NCI-H2196 treated with DMSO at 0.1 percent for 48 hours (cell line): ENCODE results near the gene SLC37A1.
"Not testable (repeated sequence)": the region's sequence is repeated elsewhere in the genome, so short reads cannot be mapped to it uniquely, and the experiment has no call there.

ENCODE experiments used
- DNase-seq: peaks from one replicate; lab custom pipeline; 2025; ENCODE audit not compliant: unreplicated experiment; lab: John Stamatoyannopoulos, UW

SLC37A1 gene

GRCh38 chr21:42513151-42513984, at the start of gene SLC37A1:
SLC37A1 (plus strand) TSS chr21:42513852; CDS start chr21:42518455, 4,603 bp downstream.
- no peak for DNase-seq

- no peak for DNase-seq
These were observed 49.7 kb upstream of the SLC37A1 start for GRCh38 chr21:42463861-42464515.

DNA sequence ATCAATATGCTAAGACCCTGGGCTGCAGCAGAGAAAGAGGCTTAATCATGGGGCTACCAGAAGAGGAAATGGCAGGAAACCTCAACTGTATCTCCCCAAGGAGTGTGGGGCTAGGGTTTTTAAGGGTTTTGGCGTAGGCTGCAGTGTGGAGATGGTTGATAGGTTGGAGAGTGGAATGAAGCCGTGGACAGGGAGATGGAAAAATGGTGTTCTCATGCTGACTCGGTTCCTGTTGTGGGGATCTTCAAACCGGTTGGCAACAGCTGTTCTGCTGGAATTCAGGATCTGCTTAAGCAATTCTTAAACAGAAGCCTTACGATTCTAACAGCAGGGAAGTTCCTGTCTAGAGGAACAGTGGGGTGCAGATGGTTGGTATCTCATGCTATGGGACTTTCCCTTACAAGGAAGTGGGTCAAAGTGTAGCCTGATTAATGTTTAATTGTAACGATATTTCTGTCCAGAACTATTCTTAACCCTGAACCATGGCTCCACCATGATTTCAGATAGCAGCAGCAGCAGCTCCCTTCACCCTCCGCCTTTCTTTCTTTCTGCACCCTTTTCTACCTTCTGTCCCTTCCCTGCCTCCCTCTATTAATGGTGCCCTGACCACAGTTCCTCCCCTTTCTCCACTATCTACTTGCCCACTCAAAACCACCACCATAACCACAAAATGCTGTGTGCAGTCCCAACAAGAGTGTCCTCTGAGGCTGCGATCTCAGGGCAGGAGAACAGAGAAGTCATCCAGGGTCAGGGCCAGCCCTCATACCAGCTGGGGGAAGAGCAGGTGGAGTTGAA, 48.4 kb upstream of the SLC37A1 start:
- no peak for DNase-seq

- DNase-seq = no peak
These were observed 47.9 kb upstream of the SLC37A1 start for GRCh38 chr21:42465803-42466127.

- no peak for DNase-seq
These were observed 47.0 kb upstream of the SLC37A1 start for GRCh38 chr21:42466700-42467099.

- no peak for DNase-seq
These were observed 46.3 kb upstream of the SLC37A1 start for GRCh38 chr21:42467140-42467983.

DNA sequence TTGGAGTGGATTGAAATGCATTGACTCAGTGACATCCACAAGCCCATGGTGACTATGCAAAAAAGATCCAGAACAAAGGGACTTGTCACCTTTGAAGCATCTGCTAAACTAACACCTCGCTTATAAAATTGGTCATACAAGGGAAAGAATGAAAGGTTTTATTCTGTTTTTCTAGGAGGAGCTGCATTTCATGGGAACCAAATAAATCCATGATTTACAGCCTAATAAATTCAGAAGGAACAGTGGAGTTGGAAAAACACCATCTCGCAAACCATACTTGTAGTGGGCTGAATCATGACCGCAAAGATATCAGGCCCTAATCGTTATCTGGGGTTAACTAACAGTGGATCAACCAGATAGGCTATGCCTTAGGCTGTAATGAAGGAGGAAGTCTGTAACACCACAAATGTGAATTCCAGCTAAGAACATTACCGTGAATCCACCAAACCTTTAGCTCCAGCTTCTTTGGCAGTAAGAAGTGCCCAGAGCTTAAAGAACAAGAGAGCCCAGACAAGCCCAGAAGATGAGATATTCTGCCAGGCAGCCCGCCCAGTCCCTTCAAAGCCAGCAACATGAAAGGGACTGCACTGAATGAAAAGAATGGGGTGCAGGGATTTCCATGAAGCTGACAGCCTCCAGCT, 45.0 kb upstream of the SLC37A1 start:
- DNase-seq = no peak

GRCh38 chr21:42469272-42469671, 44.4 kb upstream of the SLC37A1 start:
- no peak for DNase-seq

DNA sequence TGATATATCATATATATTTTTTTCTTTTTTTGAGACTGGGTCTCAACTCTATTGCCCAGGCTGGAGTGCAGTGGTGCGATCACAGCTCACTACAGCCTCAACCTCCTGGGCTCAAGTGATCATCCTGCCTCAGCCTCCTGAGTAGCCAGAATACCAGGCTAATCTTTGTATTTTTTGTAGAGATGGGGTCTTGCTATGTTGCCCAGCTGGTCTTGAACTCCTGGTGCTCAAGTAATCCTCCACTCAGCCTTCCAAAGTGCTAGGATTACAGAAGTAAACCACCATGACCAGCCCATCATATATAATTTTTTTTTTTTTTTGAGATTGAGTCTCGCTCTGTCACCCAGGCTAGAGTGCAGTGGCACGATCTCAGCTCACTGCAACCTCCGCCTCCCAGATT, 43.9 kb upstream of the SLC37A1 start:
- DNase-seq = not testable (repeated sequence)

DNA sequence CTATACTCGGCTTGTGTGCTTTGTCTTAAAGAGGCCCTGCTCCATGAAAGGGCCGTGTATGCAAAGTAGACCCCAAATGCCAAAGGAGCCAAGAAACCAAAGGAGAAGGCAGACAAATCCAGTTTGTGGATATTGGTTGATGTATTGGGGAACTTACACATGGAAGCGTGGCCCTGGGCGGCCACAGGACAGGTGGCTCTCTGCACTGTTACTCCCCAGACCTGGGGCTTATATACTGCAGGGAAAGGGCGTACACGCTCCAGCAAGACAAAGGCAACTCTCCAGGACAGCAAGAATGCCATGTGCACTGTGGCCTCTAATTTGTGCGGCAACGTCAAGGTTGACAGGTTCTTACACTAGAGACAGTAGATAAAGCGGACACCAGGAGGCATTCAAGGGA, 42.4 kb upstream of the SLC37A1 start:
- no peak for DNase-seq

- no peak for DNase-seq
These were observed 41.8 kb upstream of the SLC37A1 start for GRCh38 chr21:42471716-42472330.

DNA sequence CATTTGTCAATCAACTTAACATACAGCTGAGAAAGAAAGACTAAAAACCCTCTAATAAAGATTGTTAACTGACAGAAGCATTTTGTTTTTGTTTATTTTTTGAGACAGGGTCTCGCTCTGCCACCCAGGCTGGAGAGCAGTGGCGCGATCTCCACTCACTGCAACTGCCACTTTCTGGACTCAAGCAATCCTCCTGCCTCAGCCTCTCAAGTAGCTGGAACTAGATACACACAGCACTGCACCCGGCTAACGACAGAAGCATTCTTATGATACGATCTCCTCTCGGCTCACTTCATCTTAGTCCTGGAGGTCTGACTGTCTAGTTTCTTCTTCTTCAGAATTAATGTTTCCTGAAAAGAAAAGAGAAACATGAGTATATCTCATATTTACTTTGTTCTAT, 41.1 kb upstream of the SLC37A1 start:
- DNase-seq = no peak

DNA sequence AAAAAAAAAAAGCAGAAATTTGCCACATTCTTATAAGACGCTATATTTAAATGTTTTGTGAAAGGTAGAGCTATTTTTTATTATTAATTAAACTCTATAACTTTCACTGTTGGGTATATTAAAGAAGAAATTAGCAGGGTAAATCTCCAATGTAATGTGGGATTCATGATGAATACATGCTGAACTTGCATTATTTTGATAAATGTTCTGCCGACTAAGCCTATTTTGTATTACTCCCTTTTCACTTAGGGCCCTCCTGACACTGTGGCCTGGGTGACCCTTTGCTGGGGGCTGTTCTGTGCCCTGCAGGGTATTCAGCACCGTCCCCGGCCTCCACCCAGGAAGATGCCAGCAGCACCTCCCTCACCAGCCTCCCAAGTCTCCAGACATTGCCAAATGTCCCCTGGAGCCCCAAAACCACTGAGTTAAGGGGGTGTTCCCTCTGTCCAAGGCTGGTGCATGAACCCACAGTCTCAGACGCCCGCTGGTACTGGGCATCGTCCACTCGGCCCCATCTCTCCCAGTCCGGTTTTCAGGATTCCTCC, 40.1 kb upstream of the SLC37A1 start:
- DNase-seq = no peak

DNA sequence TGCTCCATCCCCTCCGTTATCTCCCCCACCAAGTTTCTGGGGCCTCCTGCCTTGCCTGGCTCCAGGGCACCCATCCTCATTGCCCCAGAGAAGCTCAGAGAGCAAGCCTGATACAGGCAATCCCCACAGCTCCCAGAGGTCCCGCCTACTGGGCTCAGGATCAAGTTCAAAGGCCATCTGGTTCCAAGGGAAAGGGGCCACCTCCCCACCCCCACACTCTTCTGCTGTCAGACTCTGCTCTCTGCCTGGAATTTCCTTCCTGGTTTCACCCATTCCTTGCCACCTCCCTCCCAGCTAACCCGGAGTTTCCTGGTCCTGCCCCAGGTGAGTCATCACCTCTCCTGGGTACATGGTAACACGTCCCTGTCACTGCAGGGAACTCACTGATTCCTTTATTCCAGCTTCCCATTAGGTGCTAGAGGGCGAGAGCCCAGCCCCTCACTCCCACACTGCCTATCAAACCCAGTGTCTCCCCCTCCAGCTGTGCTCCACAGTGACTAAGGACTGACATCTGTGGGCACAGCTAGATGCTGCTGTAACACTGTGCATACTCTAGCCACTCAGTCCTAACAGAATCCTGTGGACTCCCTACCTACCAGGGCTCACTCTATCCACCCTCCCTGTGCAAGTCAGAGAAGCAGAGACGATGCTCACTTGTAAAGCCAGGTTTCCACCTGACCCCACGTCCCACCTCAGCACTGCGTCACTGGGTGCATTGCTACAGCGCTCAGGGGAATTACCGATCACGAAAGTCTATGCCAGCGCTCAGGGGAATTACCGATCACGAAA, 39.4 kb upstream of the SLC37A1 start:
- DNase-seq = peak; percentile 37

DNA sequence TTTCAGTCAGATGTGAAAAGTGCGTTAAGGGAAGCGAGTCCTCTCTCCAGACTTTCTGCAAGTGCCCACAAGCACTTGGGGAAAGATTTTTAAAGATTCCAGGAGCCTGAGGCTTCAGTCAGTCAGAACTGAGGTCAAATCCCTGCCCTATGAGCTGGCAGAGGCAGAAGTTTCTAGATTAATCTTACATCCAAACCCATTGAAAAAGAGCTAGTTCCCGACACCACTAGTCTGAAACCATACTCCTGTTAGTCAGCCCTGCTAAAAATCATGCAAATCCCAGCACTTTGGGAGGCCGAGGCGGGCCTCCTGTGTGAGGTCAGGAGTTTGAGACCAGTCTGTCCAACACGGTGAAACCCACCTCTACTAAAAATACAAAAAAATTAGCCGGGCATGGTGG, 38.6 kb upstream of the SLC37A1 start:
- no peak for DNase-seq

- DNase-seq = no peak
These were observed 37.9 kb upstream of the SLC37A1 start for GRCh38 chr21:42475526-42476387.

DNA sequence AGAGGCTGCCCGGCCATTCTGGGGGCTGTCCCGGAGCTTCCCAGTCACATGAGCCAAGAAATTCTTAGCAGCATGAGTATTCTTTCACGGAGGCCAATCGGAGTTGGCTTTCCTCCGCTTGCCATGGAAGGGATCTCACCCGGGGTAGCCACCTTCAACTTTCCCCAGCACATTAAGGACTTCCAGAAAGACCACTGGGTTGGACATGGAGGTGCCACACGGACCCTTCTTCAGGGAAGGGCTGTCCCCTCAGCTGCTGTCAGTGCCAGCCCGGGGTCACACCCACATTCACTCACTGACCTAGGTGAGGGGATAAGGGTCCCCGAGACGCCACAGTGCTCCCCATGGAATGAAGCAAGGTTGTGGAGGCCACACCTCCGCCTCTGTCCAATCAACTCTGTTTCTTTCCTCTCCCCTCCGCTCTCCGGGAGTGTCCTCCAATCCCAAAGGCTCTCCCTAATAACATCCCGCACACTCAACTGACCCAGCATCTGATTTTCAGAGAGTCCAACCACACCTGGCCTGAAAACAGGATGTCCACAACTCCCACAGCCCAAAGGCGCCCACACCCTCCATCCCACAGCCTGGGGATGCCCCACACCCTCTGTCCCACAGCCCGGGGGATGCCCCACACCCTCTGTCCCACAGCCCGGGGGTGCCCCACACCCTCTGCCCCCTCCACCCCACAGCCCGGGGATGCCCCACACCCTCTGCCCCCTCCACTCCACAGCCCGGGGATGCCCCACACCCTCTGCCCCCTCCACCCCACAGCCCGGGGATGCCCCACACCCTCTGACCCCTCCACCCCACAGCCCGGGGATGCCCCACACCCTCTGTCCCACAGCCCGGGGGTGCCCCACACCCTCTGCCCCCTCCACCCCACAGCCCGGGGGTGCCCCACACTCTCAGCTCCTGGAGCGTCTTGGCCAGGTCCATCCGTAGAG, 37.0 kb upstream of the SLC37A1 start:
- DNase-seq = no peak
